ENCODE data around the gene EFTUD2. TPM values are rescaled to one million over a fixed set of nuclear protein-coding genes. Genes with fewer than 3 reads are reported as not detected.

Gene EFTUD2
- total and polyA plus RNA-seq, 2 of the 13 experiments (the other 11 are each of a cell fraction or from before 2014, with no cell fraction given) = 111 to 137 TPM

- TF ChIP-seq ZNF281 (CRISPR knock-in tag; IDR thresholded peaks at IDR 0.05; ENCODE audit: borderline replicate concordance) (peak; percentile 96), ZNF530 (CRISPR knock-in tag; IDR thresholded peaks at IDR 0.05; ENCODE audit: low read depth) (0 out of 2 replicates have a peak, but pooled peaks have one; percentile 58), ZNF773 (CRISPR knock-in tag; IDR thresholded peaks at IDR 0.05; ENCODE audit: borderline replicate concordance) (peak; percentile 89; the same call in 1 of the 2 replicates), ZNF678 (CRISPR knock-in tag; IDR thresholded peaks at IDR 0.05) (peak; percentile 72; the same call in 1 of the 2 replicates), NFIB (CRISPR knock-in tag; IDR thresholded peaks at IDR 0.05; ENCODE audit: borderline replicate concordance) (no peak), ADNP (CRISPR knock-in tag; IDR thresholded peaks at IDR 0.05) (no peak), TIGD3 (CRISPR knock-in tag; IDR thresholded peaks at IDR 0.05; ENCODE audit: borderline replicate concordance) (0 out of 2 replicates have a peak, but pooled peaks have one; percentile 42), BRCA1 (CRISPR knock-in tag; IDR thresholded peaks at IDR 0.05) (0 out of 2 replicates have a peak, but pooled peaks have one; percentile 86), ZNF232 (CRISPR knock-in tag; IDR thresholded peaks at IDR 0.05; ENCODE audit: borderline replicate concordance) (peak; percentile 93), HOXA9 (CRISPR knock-in tag; IDR thresholded peaks at IDR 0.05; ENCODE audit: borderline replicate concordance) (peak; percentile 90; the same call in 1 of the 2 replicates), ZNF644 (CRISPR knock-in tag; IDR thresholded peaks at IDR 0.05; ENCODE audit: low read depth) (no peak), ELF3 (CRISPR knock-in tag; IDR thresholded peaks at IDR 0.05) (peak; percentile 90), IRF1 (CRISPR knock-in tag; IDR thresholded peaks at IDR 0.05; ENCODE audit: low read depth) (no peak), ZFP36L2 (CRISPR knock-in tag; IDR thresholded peaks at IDR 0.05) (peak; percentile 90; the same call in 1 of the 2 replicates), IKZF1 (IDR thresholded peaks at IDR 0.05) (no peak), ZNF558 (CRISPR knock-in tag; IDR thresholded peaks at IDR 0.05; ENCODE audit: borderline replicate concordance) (peak; percentile 83), ZNF30 (CRISPR knock-in tag; IDR thresholded peaks at IDR 0.05) (peak; percentile 76; the same call in 1 of the 2 replicates), MATR3 (CRISPR knock-in tag; IDR thresholded peaks at IDR 0.05) (no peak), SALL1 (CRISPR knock-in tag; IDR thresholded peaks at IDR 0.05) (peak; percentile 94), SNAPC4 (CRISPR knock-in tag; IDR thresholded peaks at IDR 0.05) (0 out of 2 replicates have a peak, but pooled peaks have one; percentile 22)
Observed at GRCh38 chr17:44899074-44899782, at the start of gene EFTUD2 (continued).
